Measurements from ENCODE around the gene PLA2G2D.

Gene PLA2G2D, protein sequence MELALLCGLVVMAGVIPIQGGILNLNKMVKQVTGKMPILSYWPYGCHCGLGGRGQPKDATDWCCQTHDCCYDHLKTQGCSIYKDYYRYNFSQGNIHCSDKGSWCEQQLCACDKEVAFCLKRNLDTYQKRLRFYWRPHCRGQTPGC

GRCh38 chr1:20119347-20119746 lies at the start of gene PLA2G2D:
PLA2G2D (minus strand) TSS chr1:20119536; CDS start chr1:20119498, 38 bp downstream.
- FAIRE-seq, result no peak

DNA sequence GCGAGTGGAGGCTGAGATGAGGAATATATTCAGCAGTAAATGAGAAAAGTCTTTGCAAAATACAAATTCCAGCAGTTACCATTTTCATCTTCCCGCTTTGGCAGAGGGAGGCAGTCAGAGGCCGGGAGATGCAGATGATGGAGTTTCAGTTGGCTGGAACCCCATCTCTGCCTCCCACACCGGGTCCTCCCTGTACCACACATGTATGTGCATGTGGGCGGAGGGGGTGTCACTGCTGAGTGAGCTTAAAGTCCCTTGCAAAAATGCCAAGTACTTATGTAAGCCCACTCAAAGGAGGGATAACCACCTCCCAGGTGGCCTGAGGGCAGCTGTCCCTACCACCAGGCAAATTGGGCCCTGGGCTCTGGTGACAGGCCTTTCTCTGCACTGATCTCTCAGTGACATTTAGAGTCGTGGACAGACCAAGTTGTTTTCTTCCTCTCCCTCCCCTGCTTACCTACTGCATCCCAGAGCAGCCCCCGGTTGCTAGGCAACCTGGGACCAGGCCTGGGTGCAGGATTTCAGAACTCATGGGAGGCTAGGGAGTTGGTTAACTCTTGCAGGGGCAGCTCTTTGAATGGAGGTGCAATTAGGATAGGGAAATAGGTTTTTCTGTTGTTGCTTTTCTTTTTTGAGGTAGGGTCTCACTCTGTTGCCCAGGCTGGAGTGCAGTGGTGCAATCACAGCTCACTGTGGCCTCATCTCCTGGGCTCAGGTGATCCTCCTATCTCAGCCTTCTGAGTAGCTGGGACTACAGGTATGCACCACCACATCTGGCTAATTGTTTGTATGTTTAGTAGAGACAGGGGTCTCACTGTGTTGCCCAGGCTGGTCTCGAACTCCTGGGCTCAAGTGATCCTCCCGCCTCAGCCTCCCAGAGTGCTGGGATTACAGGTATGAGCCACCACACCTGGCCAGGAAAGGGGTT lies 49.5 kb upstream of the PLA2G2D start:
- FAIRE-seq, result no peak

DNA sequence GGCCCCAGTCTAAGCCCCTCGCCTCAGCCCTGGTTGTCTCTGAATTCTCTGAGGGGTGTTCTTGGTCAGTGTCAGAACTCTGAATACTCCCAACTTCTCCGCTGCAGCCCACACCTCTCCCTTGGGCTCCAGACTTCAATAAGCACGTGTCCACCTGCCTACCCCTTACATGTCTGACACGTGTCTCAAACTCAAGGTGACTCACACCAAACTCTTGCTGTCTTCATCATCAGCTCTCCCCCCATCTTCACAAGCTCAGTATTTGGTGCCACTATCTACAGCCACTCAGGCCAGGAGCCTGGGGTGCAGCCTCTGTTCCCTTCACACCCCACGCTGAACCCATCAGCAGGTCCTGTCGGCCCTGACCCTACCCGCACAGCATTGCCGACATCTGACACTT lies 47.8 kb upstream of the PLA2G2D start:
- no peak for FAIRE-seq

GRCh38 chr1:20166051-20166450 lies 46.7 kb upstream of the PLA2G2D start:
- FAIRE-seq, result no peak

- no peak for FAIRE-seq
Observed at GRCh38 chr1:20165522-20165951, 46.2 kb upstream of the PLA2G2D start.

DNA sequence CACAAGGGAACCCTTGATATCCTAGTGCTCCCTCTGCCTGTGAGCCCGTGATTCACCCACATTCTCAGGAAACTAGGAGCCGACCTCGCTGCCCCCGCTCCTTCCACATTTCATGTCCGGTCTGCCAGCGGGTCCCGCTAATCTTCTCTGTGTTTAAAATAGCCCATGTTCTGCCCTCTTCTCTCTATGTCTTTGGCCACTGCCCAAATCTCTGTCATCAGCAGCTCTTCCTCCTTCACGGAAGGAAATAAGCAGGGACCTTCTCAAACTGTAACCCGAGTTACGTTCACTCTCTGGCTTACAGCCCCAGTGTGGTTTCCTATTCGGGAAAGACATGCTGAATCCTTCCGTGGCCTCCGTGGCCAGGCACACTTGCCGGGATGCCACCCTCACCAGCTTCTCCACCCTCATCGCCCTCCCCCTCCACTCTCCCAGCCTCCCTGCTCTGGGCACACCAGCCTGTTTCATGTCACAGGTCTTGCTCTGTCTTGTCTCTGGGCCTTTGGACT lies 45.4 kb upstream of the PLA2G2D start:
- no peak for FAIRE-seq

- no peak for FAIRE-seq
Observed at GRCh38 chr1:20160034-20160433, 40.7 kb upstream of the PLA2G2D start.

DNA sequence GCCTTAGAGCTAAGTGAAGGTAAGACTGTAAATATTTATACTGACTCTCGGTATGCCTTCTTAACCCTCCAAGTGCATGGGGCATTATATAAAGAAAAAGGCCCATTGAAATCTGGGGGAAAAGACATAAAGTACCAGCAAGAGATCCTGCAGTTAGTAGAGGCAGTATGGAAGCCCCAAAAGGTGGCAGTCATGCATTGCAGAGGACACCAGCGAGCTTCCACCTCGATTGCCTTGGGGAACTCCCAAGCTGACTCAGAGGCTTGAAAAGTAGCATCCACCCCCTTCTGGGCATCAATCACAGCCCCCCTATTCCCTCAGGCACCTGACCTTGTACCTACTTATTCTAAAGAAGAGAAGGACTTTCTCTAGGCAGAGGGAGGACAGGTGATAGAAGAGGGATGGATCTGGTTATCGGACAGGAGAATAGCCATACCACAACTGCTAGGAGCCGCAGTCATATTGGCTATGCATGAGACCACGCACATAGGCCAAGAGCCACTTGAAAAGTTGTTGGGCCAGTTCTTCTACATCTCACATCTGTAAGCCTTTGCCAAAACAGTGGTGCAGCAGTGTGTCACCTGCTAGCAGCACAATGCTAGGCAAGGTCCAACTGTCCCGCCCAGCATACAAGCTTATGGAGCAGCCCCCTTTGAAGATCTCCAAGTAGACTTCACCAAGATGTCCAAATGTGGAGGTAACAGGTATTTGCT lies 39.2 kb upstream of the PLA2G2D start:
- no peak for FAIRE-seq

DNA sequence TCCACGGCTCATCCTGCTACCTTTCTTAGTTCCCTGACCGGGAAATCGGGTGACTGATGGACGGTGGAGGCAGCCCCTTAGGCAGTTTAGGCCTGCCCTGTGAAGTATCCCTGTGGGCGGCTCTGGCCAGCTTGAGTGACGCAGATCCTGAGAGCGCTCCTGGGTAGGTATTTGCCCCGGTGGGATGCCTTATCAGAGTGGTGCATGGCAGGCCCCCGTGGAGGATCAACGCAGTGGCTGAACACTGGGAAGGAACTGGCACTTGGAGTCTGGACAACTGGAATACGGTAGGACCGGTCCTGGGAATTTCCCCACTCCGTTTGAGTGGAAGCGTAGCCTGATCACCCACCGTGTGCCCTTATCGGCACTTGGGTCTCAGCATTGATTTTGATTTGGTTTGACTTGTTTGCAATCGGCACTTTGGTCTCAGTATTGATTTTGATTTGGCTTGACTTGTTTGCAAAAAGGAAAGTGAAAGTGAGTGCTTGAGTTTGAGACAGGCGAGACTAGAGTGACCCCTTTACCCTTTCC lies 35.0 kb upstream of the PLA2G2D start:
- FAIRE-seq, result no peak

DNA sequence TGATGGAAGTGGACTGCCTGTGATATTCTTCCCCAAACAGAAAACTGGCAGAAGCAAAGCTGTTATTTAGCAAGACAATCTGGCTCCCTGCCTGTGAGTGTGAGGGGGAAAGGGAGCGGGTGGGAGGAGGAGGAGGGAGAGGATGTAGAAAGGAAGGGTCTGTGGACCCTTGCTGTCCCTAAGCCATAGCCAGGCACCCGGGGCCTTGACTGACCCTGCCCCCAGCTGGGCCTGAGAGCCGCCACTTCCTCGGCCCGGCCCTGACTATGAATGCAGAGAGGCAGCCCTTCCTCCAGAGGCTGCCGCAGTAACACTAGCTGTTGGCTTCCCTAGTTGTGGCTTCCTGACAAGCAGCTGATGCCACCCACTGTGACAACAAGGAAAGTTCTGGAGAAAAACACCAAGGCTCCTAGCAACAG lies 33.7 kb upstream of the PLA2G2D start:
- no peak for FAIRE-seq

- no peak for FAIRE-seq
Observed at GRCh38 chr1:20152599-20152930, 33.2 kb upstream of the PLA2G2D start.

- no peak for FAIRE-seq
Observed at GRCh38 chr1:20151906-20152598, 32.7 kb upstream of the PLA2G2D start.

DNA sequence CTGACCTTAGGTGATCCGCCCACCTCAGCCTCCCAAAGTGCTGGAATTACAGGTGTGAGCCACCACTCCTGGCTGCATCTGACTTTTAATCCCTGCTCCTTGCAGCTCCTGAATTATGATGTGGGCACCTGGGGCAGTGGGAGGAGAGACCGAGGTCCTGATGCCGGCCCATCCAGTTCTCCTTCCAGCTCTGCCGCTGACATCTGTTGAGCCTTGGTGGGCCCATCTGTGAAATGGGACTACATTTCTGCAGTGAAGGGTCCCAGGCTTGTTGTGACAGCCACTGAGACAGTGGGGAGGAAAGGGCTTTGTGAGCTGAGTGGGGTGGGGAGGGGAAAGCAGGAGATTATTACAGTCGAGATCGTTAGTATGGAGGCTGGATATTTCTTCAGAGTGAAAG lies 31.6 kb upstream of the PLA2G2D start:
- FAIRE-seq, result no peak

DNA sequence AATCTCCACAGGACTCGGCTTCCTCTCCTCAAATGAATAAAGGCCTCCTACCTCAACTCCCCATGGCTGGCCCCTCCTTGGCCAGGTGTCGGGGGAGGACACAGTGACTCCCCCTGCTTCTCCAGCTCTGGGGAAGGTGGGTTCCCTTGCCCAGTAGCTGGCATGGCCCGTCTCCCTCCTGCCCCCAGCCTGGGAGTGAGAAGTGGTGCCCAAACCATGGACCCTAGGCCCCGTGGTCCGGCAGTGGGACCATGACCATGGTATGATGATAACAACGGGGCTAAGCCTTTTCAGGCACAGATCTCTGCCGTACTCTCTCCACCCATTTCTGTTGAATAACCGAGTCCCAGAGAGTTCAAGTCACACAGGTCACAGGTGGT lies 31.0 kb upstream of the PLA2G2D start:
- FAIRE-seq, result no peak

DNA sequence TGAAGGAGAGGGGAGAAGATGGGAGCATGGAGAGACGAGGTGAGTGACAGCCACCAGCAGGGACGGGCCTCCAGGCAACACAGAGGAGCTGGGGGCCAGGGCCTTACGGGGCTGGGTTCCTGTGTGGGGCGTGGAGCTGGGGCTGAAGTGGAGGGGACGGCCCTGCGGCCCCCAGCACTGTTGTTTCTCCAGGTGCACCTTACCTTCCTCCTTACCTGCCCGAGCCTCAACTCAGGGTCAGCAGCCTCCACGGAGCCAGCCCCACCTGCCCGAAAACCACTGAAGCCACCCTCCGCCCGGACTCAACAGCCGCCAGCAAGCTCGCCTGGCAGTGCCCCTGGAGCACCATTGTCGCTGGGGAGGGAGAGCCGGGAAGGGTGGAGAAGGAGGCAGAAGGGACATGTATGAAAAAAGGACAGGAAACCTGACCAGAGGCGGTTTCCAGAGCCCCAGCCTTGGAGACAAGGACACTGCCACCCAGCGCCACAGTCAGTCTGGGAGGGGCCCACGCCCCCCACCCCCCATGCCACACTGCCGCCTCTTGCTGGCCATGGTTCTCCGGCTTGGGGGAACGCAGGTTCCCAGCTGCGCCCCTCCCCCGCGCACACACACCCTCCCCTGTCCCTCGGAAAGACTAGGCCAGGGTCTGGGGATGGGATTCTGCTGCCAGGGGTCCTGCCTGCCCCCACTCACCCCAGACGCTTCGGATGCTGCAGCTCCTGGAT lies 30.4 kb upstream of the PLA2G2D start:
- FAIRE-seq, result no peak

- FAIRE-seq, result no peak
Observed at GRCh38 chr1:20148571-20149500, 29.5 kb upstream of the PLA2G2D start.

DNA sequence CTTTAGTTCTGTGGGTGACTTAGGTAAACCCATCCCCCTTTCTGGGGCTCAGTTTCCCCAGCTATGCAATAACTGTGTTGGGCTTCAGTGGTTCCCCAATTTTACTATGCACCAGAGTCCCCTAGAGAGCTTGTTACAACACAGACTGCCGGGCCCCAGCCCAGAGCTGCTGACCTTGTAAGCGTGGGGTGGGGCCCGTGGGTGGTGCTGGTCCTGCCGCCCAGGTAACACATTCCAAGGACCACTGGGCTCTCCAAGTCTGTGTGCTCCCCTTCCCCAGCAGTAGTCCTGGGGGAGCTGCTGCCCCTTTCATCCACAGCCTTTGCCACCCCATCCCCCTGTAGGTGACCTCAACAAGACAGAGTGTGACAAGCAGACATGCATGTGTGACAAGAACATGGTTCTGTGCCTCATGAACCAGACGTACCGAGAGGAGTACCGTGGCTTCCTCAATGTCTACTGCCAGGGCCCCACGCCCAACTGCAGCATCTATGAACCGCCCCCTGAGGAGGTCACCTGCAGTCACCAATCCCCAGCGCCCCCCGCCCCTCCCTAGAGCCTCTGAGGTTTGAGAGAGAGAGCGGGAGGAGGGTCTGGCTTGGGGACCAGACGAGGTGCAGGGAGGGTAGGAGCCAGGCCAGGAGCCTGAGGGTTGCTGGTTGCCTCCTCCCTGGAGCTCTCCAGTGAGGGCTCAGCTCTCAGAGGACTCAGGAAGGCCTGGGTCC lies 28.7 kb upstream of the PLA2G2D start:
- no peak for FAIRE-seq

- FAIRE-seq, result no peak
Observed at GRCh38 chr1:20143734-20144565, 24.6 kb upstream of the PLA2G2D start.

DNA sequence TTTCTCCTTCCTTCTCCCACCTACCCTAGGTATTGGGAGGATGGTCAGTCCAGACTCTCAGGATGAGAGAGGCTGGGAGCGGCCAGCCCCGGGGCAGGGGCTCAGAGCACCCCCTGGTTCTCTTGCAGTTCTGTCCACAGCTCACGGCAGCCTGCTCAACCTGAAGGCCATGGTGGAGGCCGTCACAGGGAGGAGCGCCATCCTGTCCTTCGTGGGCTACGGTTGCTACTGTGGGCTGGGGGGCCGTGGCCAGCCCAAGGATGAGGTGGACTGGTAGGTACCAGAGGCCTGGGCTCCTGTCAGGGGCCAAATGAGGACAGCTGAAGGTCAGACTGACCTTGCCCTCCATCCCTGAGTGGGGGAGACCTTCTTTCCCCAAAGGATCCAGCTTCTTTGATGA lies 24.0 kb upstream of the PLA2G2D start:
- FAIRE-seq, result no peak

All from A204.1 (cell line).